Stomach (tissue), 4 donors: ENCODE data around the gene FOXJ3.

Experiments
- POLR2AphosphoS5 ChIP-seq, 3 donors: sonication (generic); formaldehyde crosslinking; IDR thresholded peaks; one replicate each; pipeline ENCODE4 v1.6.1; 2016; ENCODE audit warnings: antibody characterized with exemption in 3 of 3
- TF ChIP-seq, protein P1 (sequence below), 7 experiments: fragments of 450-650 bp in 4 of 7; fragments of 200-600 bp in 3 of 7; sonication (generic) in 3 of 7; IDR thresholded peaks; one replicate each; pipeline ENCODE4 v1.5.1; 2016 to 2019; ENCODE audit warnings: antibody characterized with exemption in 7 of 7, control low read depth in 2 of 7, mild to moderate bottlenecking in 1 of 7

DNA sequence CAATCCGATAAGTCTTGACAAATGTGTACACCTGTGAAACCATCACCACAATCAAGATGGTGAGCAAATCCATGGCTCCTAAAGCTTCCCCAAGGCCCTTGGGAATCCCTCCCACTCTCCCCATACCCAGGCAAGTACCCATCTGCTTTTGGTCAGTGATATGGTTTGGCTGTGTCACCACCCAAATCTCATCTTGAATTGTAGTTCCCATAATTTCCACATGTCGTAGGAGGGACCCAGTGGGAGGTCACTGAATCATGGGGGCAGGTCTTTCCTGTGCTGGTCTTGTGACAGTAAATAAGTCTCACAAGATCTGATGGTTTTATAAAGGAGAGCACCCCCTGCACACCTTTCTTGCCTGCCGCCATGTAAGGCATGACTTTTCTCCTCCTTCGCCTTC, 196.4 kb downstream of the FOXJ3 start:
- TF ChIP-seq, protein P1, sequence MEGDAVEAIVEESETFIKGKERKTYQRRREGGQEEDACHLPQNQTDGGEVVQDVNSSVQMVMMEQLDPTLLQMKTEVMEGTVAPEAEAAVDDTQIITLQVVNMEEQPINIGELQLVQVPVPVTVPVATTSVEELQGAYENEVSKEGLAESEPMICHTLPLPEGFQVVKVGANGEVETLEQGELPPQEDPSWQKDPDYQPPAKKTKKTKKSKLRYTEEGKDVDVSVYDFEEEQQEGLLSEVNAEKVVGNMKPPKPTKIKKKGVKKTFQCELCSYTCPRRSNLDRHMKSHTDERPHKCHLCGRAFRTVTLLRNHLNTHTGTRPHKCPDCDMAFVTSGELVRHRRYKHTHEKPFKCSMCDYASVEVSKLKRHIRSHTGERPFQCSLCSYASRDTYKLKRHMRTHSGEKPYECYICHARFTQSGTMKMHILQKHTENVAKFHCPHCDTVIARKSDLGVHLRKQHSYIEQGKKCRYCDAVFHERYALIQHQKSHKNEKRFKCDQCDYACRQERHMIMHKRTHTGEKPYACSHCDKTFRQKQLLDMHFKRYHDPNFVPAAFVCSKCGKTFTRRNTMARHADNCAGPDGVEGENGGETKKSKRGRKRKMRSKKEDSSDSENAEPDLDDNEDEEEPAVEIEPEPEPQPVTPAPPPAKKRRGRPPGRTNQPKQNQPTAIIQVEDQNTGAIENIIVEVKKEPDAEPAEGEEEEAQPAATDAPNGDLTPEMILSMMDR (IDR thresholded peaks at IDR 0.05): no peak
- no peak for TF ChIP-seq POLR2AphosphoS5 (IDR thresholded peaks at IDR 0.05)
